ENCODE results near the gene LIMK2.
A peak's percentile ranks its signal among the peaks of the same experiment; 100 is the strongest.
"Not testable (repeated sequence)": the region's sequence is repeated elsewhere in the genome, so short reads cannot be mapped to it uniquely, and the experiment has no call there.

Gene LIMK2

DNA sequence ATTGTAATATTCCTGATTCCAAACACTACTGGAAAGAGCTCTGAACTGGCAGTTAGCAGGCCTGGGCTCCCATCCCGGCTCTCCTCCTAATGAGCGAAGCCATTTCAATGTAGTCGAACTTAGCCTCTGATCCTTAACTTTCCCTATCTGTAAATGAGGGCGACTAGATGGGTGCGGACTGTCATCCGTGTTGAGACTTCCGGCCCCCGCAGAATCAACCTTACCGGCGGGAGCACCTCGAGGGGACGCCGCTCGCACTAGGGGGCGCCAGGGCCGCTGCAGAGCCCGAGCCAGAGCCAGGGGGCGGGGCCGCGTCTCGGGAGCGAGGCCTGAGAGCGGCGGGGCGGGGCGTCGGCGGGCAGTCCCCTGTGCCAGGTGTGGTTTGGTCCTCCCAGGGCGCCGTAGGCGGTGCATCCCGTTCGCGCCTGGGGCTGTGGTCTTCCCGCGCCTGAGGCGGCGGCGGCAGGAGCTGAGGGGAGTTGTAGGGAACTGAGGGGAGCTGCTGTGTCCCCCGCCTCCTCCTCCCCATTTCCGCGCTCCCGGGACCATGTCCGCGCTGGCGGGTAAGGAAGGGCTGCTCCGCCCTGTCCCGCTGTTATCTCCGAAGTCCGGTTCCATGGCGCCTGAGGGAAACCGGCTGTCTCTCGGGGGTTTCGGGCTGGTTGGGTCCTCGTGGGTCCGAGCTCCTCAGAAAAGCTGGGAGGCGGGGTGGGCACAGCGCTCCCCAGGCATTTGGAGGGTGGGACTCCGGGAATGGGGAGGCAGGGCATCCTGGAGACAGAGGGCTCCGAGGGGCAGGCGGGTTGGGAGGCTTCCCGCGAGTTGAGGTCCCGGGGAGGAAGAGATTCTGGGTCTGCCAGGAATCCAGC, at the start of gene LIMK2:
Gene LIMK2 (plus strand): TSS at position 437 of the 869 bp plus-strand sequence. CDS start 111 bp downstream, at position 548.
- peak; percentile 89 to 98 for DNase-seq (ENCODE audit: extremely low read depth in 1 of 2, low read depth in 1 of 2)

- no peak for DNase-seq (ENCODE audit: extremely low read depth in 1 of 2, low read depth in 1 of 2)
These were observed 41.1 kb upstream of the LIMK2 start for GRCh38 chr22:31170971-31171370.

GRCh38 chr22:31171734-31172133, 40.4 kb upstream of the LIMK2 start:
- DNase-seq (ENCODE audit: extremely low read depth in 1 of 2, low read depth in 1 of 2), result not testable (repeated sequence)

DNA sequence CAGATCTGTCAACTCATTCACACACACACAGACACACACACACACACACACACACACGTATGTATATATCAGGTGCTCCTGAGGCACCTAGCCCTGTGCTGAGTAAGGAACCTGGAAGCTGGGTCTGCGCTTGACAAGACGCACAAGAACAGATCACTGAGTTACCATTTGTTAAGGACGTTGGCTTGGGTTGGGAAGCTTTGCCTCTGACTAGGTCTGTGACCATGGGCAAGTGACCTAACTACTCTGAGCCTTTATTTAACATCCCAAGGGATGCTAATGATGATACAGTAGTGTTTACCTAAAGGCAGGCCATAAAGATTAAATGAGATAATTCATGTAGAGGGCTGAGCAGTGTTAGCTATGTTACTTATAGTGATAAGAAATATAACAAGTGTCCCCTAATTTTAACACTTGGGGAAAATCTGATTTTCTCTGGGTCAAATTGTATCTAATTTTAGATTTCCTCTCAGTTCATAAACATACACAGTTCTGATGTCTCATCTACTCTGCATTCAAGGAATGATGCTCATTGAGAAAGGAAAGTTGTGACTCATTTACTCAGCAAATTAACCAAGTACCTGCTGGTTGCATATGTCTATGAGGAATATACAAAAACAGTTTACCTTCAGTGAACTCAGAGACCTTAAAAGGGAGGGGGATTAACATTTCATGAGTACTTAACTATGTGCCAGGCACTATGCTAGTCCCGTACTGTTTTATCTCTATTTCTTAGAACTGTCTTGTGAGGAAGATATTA, 38.5 kb upstream of the LIMK2 start:
- DNase-seq (ENCODE audit: extremely low read depth in 1 of 2, low read depth in 1 of 2), result no peak

GRCh38 chr22:31176923-31177322, 35.2 kb upstream of the LIMK2 start:
- DNase-seq (ENCODE audit: extremely low read depth in 1 of 2, low read depth in 1 of 2), result no peak

- DNase-seq (ENCODE audit: extremely low read depth in 1 of 2, low read depth in 1 of 2), result no peak
These were observed 34.5 kb upstream of the LIMK2 start for GRCh38 chr22:31177420-31178162.

- no peak for DNase-seq (ENCODE audit: extremely low read depth in 1 of 2, low read depth in 1 of 2)
These were observed 33.2 kb upstream of the LIMK2 start for GRCh38 chr22:31178859-31179258.

- no peak for DNase-seq (ENCODE audit: extremely low read depth in 1 of 2, low read depth in 1 of 2)
These were observed 32.8 kb upstream of the LIMK2 start for GRCh38 chr22:31179345-31179744.

DNA sequence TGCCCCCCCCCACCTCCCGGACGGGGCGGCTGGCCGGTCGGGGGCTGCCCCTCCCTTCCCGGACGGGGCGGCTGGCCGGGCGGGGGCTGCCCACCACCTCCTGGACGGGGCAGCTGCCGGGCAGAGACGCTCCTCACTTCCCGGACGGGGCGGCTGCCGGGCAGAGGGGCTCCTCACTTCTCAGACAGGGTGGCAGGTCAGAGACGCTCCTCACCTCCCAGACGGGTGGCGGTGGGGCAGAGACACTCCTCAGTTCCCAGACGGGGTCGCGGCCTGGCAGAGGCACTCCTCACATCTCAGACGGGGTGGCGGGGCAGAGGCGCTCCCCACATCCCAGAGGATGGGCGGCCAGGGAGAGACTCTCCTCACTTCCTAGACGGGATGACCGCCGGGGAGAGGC, 28.1 kb upstream of the LIMK2 start:
- DNase-seq (ENCODE audit: extremely low read depth in 1 of 2, low read depth in 1 of 2), result no peak

GRCh38 chr22:31185056-31185455, 27.0 kb upstream of the LIMK2 start:
- no peak for DNase-seq (ENCODE audit: extremely low read depth in 1 of 2, low read depth in 1 of 2)

DNA sequence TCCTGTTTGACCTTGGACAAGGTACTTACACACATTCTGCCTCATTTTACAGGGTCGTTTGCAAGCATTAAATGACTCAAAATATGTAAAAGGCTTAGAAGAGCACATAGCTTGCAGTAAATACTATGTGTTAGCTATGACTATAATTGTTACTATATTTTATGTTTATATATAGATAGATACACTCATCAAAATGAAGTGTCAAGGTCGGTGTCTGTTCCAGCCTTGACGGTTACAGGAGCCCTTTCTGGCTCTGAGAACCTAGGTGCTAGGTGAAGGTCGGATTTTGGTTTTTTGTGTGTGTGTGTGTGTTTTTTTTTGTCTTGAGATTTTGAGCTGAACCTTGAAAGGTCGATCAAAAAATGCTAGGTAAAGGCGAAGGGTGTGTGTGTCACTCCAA, 24.5 kb upstream of the LIMK2 start:
- no peak for DNase-seq (ENCODE audit: extremely low read depth in 1 of 2, low read depth in 1 of 2)

DNA sequence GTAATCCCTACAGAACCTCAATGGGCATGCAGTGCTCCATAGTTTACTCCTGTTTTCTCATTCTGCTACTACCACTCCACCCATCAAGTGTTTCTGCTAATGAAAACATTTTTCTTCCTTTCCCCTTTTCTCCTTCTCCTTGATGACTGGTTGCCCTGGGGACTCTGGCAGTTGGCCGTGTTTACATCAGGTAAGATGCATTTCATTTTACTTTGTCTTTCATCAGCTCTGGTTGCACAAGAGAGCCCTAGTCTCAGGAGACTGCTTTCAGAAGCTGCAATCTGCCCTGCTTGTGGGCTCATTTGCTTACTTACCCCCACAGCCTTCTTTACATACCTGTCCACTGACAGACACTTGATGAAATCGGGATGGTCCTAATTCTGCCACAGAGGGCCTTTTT, 19.6 kb upstream of the LIMK2 start:
- DNase-seq (ENCODE audit: extremely low read depth in 1 of 2, low read depth in 1 of 2), result no peak

DNA sequence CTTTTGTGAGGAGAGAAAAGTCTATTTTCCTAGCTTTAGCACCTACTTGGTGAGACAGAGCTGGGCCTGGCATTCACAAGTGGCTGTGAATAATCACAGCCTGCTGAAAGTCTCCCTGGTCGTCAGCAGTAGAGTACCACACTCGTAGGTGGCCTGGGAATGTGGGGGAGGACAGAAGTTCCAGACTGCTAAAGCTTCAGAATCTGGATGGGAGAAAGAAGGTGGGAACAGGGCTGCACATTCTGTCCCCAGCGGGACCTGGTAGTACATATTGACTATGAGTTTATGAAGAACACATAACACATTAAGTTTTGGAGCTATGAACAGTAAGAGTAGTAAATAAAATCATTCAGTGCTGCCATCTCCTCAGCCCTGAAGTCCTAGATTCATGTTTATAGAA, 19.0 kb upstream of the LIMK2 start:
- DNase-seq (ENCODE audit: extremely low read depth in 1 of 2, low read depth in 1 of 2), result no peak

- DNase-seq (ENCODE audit: extremely low read depth in 1 of 2, low read depth in 1 of 2), result not testable (repeated sequence)
These were observed 17.4 kb upstream of the LIMK2 start for GRCh38 chr22:31194681-31195080.

DNA sequence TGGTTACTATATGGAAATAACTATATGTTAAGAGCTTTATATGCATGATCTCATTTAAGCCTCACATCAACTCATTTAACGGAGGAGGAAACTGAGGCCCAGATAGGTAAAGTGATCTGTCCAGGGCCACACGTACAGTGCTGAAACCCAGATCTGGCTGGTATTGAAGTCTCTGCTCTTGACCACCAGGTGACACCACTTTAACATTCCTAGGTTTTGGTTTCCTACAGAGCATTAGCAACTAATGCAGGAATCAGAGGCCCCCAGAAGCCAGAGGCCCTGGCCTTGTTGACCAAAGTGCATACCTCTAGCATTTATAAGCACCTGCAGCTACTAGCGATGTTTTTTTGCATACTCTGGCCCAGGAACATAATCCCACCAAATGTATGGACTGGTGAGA, 12.9 kb upstream of the LIMK2 start:
- no peak for DNase-seq (ENCODE audit: extremely low read depth in 1 of 2, low read depth in 1 of 2)

DNA sequence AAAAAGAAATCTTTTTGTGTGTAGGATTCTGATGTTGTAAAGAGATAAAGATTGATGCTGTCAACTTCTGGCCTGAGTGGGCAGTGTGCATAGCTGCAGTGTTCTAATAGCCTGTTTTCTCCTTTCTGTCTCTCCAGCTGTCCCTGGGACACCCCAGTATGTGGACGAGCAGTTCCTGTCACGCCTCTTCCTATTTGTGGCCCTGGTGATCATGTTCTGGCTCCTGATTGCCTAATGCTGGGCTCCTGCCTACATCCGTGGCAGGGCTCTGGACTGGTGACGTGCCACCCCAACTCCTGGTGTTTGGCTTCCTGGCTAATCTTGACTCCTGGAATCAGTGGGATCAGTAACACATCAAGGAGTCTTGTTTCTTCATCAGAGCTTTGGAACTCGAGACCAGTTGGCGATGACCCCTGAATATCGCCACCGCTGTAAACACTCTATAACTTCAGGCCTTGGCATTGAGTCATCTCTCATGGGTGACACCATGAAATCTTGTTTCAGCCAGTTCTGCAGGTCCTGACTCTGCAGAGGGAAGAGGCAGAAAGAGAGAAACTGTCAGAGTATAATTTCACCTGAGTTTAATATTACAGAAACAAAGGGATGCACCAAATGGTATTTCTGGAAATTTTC, 7.6 kb upstream of the LIMK2 start:
- not testable (repeated sequence) for DNase-seq (ENCODE audit: extremely low read depth in 1 of 2, low read depth in 1 of 2)

- not testable (repeated sequence) for DNase-seq (ENCODE audit: extremely low read depth in 1 of 2, low read depth in 1 of 2)
These were observed 7.0 kb upstream of the LIMK2 start for GRCh38 chr22:31205059-31205458.

- not testable (repeated sequence) for DNase-seq (ENCODE audit: extremely low read depth in 1 of 2, low read depth in 1 of 2)
These were observed 5.6 kb upstream of the LIMK2 start for GRCh38 chr22:31206460-31206859.

DNA sequence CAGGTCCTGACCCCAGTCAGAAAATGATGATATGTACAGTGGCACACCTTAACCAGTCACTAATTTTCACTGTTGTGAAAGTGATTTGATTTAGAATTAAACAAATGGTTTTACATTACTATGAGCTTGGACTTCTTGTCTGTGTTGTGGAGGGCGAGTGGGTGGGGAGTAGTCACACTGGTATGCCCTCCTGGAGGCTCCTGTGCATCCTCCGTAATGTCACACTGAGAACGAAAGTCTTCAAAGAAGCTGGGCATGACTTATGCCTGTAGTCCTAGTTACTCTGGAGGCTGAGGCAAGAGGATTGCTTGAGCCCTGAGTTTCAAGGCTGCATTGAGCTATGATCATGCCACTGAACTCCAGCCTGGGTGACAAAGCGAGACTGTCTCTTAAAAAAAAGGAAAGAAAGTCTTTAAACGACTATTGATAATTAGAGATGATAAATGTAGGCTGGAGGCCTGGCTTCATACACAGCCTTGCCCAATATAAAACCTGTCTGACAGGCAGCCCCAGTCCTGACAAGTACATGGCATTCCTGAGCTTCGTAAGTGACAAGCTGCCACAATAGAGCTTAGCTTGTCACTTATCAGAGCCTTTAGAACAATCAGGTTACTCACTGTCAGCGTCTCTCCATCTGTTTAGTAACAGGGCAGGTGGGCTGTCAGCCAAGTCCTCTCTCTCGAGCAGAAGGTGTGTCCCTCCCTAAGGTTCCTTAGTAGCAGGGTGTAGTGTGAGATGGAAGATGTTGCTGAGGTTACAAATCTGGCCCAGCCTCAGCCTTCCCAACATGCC, 5.0 kb upstream of the LIMK2 start:
- DNase-seq (ENCODE audit: extremely low read depth in 1 of 2, low read depth in 1 of 2), result no peak
